Mucosa of descending colon (tissue), 3 donors: Measurements from ENCODE around the gene KRTAP4-1. TPM values are rescaled to one million over a fixed set of nuclear protein-coding genes. Genes with fewer than 3 reads are reported as not detected.
"Not testable (repeated sequence)": the region's sequence is repeated elsewhere in the genome, so short reads cannot be mapped to it uniquely, and the experiment has no call there.

ENCODE experiments used
- ATAC-seq: fragments of 200-7000 bp; cut with Tn5 transposase; one replicate; pipeline ENCODE4 v1.9.1; 2020; ENCODE audit warnings: mild to moderate bottlenecking, moderate library complexity
- DNase-seq, 3 donors: peaks; one replicate each; pipeline ENCODE4 v3.0.0-alpha.2; 2020
- H3K36me3 ChIP-seq: fragments of 200-600 bp; one replicate; pipeline ENCODE4 v1.8.0; 2021; ENCODE audit warnings: low read depth, mild to moderate bottlenecking
- H3K4me1 ChIP-seq: fragments of 200-600 bp; one replicate; pipeline ENCODE4 v1.8.0; 2021; ENCODE audit warnings: low read depth, mild to moderate bottlenecking
- H3K4me3 ChIP-seq: fragments of 200-600 bp; one replicate; pipeline ENCODE4 v1.8.0; 2021; ENCODE audit warnings: mild to moderate bottlenecking
- H3K9me3 ChIP-seq: fragments of 200-600 bp; one replicate; pipeline ENCODE4 v1.8.0; 2021; ENCODE audit warnings: mild to moderate bottlenecking
- intact Hi-C, 2 donors: fragments of 100-400 bp; cut with DNase I in 1 of 2; cut with micrococcal nuclease in 1 of 2; formaldehyde crosslinking; loops; one replicate each; pipeline versions ENCODE4 v1.11.0 to v1.11.1; 2022; cut with DNase I, micrococcal nuclease
- total RNA-seq, 3 donors: library from RNA; stranded (reverse); fragmentation: NEBNext Ultra II Directional in 2 of 3; extraction: Animal tissue kit (Norgen Biotek cat#: 25700) in 2 of 3; gene quantifications; one replicate each; pipeline versions ENCODE4 v1.2.1 to v1.2.4, GENCODE V29; 2021 to 2023
- TF ChIP-seq, protein P1 (sequence below): fragments of 200-600 bp; IDR thresholded peaks from one replicate; pipeline ENCODE4 v1.8.0; 2022; ENCODE audit warnings: antibody characterized with exemption, mild to moderate bottlenecking
- donor health status: DM: no; HTN: no; CAD: no; lungs with moderate emphysema.
- donor health status: DM: no; HTN: no; CAD: no.
- donor health status: DM: no; HTN: yes; CAD: no.

KRTAP4-1 gene
- total RNA-seq, 3 donors from 2014 or later = 0.84 TPM; not detected in 2

DNA sequence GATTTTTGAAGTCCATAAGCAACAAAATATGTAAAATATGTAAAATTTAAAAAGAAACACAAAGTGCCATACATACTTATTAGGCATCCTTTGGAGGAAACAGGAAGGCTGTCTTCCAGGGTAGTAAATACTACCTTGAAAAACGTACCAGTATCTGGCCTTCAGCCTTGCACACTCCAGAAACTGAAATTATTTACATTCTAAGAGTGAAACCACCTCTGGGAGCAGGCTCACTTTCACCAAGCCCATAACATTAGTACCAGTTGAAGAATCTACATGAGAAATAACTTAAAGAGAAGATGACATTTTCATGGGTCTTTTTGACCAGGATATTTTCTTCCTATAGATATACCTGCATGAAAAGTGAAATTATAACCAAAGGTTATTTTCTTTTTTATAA lies 11.4 kb upstream of the KRTAP4-1 start:
- ATAC-seq (no peak), DNase-seq (no peak)
- TF ChIP-seq, protein P1, sequence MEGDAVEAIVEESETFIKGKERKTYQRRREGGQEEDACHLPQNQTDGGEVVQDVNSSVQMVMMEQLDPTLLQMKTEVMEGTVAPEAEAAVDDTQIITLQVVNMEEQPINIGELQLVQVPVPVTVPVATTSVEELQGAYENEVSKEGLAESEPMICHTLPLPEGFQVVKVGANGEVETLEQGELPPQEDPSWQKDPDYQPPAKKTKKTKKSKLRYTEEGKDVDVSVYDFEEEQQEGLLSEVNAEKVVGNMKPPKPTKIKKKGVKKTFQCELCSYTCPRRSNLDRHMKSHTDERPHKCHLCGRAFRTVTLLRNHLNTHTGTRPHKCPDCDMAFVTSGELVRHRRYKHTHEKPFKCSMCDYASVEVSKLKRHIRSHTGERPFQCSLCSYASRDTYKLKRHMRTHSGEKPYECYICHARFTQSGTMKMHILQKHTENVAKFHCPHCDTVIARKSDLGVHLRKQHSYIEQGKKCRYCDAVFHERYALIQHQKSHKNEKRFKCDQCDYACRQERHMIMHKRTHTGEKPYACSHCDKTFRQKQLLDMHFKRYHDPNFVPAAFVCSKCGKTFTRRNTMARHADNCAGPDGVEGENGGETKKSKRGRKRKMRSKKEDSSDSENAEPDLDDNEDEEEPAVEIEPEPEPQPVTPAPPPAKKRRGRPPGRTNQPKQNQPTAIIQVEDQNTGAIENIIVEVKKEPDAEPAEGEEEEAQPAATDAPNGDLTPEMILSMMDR = no peak
- no peak overlapping the region for H3K4me3 ChIP-seq
- intact Hi-C loops = no loop called here
- no peaks in the 10 kb centered on the region for H3K9me3 ChIP-seq
- no peaks in the 10 kb centered on the region for H3K36me3 ChIP-seq
- peaks cover 8% of the 10 kb centered on the region for H3K4me1 ChIP-seq

DNA sequence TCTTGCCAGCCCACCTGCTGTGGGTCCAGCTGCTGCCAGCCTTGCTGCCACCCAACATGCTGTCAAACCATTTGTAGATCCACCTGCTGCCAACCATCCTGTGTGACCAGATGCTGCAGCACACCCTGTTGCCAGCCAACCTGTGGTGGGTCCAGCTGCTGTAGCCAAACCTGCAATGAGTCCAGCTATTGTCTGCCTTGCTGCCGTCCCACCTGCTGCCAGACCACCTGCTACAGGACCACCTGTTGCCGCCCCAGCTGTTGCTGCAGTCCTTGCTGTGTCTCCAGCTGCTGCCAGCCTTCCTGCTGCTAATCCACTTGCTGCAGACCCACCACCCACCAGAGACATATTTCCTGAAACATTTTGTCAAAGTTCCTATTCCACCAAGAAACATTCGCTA lies 5.6 kb upstream of the KRTAP4-1 start:
- no peaks in the 10 kb centered on the region for H3K9me3 ChIP-seq
- TF ChIP-seq, protein P1 = no peak
- no peak overlapping the region for H3K4me3 ChIP-seq
- H3K4me1 ChIP-seq = no peaks in the 10 kb centered on the region
- DNase-seq (no peak), ATAC-seq (no peak)
- no peaks in the 10 kb centered on the region for H3K36me3 ChIP-seq
- intact Hi-C loops = no loop called here

DNA sequence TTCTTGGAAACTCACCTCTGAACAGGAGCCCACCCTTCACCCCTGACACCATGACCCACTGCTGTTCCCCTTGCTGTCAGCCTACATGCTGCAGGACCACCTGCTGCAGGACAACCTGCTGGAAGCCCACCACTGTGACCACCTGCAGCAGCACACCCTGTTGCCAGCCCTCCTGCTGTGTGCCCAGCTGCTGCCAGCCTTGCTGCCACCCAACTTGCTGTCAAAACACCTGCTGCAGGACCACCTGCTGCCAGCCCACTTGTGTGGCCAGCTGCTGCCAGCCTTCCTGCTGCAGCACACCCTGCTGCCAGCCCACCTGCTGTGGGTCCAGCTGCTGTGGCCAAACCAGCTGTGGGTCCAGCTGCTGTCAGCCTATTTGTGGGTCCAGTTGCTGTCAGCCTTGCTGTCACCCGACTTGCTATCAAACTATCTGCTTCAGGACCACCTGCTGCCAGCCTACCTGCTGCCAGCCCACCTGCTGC lies 5.2 kb upstream of the KRTAP4-1 start, which contains the start of gene KRTAP9-1:
Gene KRTAP9-1 (plus strand): TSS at position 51 of the 482 bp plus-strand sequence. CDS start 0 bp downstream, at position 51.
- H3K36me3 ChIP-seq, H3K4me1 ChIP-seq, intact Hi-C loops, DNase-seq, ATAC-seq, H3K4me3 ChIP-seq, H3K9me3 ChIP-seq: not testable (repeated sequence)

DNA sequence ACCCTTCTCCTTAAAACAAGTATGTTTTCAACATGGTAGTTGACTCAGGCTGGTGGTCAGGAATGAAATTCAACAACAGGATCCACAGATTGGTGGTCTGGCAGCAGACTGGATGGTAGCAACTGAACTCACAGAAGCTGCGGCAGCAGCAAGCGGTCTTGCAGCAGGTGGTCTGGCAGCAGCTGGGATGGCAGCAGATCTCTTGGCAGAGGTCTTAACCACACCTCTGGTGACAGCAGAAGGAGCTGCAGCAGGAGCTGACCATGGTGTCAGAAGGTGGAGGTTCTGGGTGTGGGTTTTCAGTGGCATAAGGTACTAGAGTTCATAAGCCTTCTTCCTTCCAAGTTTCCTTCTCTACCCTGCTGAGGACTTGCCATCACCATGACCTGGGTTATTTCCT lies 2.2 kb upstream of the KRTAP4-1 start:
- intact Hi-C loops = no loop called here
- TF ChIP-seq, protein P1 = no peak
- DNase-seq = no peak
- no peaks in the 10 kb centered on the region for H3K4me1 ChIP-seq
- no peak for ATAC-seq
- H3K4me3 ChIP-seq = no peak overlapping the region
- no peaks in the 10 kb centered on the region for H3K36me3 ChIP-seq
- H3K9me3 ChIP-seq = no peaks in the 10 kb centered on the region

DNA sequence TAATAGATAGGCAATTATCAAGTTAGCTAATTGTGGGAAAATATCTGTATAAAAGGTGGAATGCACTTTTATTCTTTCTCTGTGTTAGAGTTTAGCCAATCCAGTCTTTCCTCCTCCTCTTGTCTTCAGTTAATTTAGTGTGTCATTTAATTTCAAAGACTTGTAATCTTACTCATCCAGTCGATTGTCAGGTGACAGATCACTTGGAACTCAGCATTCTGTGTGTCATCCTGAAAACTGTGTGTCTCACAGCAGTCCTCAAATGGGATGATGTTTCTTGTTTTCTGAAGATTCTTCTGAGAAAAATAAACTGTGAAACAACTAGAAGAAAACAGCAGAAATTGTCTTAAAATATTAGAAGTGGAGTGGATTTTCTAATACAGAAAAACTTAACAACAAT lies 290 bp upstream of the KRTAP4-1 start:
- no peaks in the 10 kb centered on the region for H3K4me1 ChIP-seq
- H3K9me3 ChIP-seq = no peaks in the 10 kb centered on the region
- no peaks in the 10 kb centered on the region for H3K36me3 ChIP-seq
- ATAC-seq = no peak
- no peak for DNase-seq
- TF ChIP-seq, protein P1 = no peak
- no peak overlapping the region for H3K4me3 ChIP-seq
- intact Hi-C loops = no loop called here

DNA sequence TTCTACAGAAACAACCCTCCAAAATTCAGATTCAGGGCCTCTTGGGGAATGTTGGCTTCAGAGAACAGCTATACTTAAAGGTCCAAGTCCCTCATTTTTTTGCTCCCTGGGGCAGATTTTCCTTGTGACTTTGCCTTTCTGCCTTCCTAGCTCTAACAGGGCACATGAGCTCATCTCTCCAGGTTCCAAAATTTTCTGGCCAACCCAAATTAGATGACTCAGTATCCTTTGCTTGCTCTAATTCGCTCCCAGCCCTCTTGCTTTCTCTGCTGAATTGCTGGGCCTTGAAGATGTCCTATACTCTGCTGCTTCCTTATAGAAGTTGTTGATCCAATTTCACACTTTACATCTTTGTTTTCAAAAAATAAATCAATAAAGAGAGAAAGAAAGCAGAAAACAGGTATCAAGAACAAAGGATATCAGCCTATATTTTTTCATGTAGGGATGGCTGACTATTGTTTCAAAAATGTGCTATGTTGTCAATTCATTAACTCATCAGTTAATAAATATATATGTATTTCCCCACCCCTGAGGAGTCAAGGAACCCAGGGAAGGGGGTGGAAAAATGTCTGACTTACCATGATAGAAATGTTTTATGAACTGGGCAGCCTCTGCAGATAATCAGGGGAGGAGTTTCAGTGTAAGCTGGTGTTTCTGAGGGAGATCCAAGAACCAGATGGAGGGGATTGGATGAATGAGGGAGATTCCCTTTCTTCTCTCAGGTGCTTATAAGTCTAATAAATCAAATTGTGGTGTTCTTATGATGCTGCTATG lies 5.7 kb downstream of the KRTAP4-1 start:
- no peak for ATAC-seq
- intact Hi-C loops = no loop called here
- Histone ChIP-seq H3K9me3 (no peaks in the 10 kb centered on the region), H3K4me1 (no peaks in the 10 kb centered on the region), H3K4me3 (no peak overlapping the region), H3K36me3 (no peaks in the 10 kb centered on the region)
- DNase-seq = no peak
- TF ChIP-seq, protein P1 = no peak
